Vagina (tissue), 2 donors: Measurements from ENCODE around the gene ADISSP.

Experiments
- CTCF ChIP-seq, 3 experiments: fragments of 450-650 bp in 2 of 3; fragments of 200-600 bp in 1 of 3; sonication (generic) in 1 of 3; IDR thresholded peaks; one replicate each; pipeline ENCODE4 v1.5.1; 2017 to 2019; ENCODE audit warnings: antibody characterized with exemption in 3 of 3, mild to moderate bottlenecking in 2 of 3, moderate library complexity in 2 of 3
- POLR2AphosphoS5 ChIP-seq, 2 donors: sonication (generic); formaldehyde crosslinking; IDR thresholded peaks; one replicate each; pipeline ENCODE4 v1.9.0; 2017; ENCODE audit warnings: antibody characterized with exemption in 2 of 2, mild to moderate bottlenecking in 2 of 2, low read depth in 1 of 2; ENCODE audit not compliant: insufficient read depth in 1 of 2

GRCh38 chr20:3777381-3777715 lies 9.8 kb upstream of the ADISSP start:
- TF ChIP-seq POLR2AphosphoS5 (IDR thresholded peaks at IDR 0.05; ENCODE audit: insufficient read depth in 1 of 2, low read depth in 1 of 2) (no peak), CTCF (IDR thresholded peaks at IDR 0.05) (no peak)
